NCI-H1930 (cell line): Measurements from ENCODE around the gene GPATCH2L.

Experiments used
- DNase-seq, 2 experiments: peaks; one replicate each; lab custom pipeline; 2025; lab: John Stamatoyannopoulos, UW

The GPATCH2L gene

DNA sequence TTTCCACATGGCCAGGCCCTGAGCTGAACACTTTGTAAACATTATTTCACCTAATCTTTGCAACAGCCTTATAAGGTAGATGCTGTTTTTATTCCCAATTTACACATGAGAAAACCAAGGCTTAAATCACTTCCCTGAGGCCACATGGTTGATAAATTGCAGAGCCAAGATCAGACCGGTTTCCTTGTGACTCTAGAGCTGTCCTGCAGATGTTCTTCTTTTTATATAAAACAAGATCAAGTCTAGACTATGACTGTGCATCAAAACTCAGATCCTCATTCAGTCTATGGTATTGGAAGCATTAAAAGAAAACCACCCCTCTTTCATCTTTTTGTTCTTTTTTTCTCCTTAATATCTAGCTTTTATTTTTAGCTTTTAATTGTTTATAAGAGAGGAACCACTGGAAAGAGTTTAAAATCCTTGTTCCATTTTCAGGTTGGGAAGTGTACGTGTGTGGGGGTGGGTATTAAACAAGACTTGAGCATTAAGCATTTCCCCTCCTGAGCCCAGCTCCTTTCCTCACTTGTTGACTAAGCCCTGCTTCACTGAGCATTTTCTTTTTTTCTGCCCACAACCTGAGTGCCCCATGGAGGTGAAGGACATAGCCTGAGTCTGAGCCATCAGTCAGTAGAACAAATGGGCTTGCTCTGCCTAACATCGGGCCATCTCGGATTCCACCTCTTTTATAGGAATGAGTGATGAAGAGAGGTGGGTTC lies 45.4 kb downstream of the GPATCH2L start:
- no peak for DNase-seq

DNA sequence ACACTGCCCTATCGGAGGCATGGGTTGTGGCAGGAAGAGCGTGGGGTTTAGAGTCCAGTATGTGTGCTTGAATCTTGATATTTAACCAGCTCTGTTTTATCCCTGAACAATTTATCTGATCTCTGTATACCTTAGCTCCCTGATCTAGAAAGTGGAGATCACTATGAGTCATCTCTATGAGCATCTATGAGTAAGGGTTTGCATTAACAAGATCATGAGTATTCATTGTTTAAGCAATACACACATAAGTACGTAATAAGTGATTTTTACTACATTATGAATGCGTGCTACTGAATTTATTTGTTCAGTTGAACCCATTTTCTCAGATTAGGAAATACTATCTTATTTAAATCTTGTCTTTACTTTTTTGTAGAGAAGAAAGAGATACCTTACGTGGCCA lies 49.4 kb downstream of the GPATCH2L start:
- DNase-seq: no peak

DNA sequence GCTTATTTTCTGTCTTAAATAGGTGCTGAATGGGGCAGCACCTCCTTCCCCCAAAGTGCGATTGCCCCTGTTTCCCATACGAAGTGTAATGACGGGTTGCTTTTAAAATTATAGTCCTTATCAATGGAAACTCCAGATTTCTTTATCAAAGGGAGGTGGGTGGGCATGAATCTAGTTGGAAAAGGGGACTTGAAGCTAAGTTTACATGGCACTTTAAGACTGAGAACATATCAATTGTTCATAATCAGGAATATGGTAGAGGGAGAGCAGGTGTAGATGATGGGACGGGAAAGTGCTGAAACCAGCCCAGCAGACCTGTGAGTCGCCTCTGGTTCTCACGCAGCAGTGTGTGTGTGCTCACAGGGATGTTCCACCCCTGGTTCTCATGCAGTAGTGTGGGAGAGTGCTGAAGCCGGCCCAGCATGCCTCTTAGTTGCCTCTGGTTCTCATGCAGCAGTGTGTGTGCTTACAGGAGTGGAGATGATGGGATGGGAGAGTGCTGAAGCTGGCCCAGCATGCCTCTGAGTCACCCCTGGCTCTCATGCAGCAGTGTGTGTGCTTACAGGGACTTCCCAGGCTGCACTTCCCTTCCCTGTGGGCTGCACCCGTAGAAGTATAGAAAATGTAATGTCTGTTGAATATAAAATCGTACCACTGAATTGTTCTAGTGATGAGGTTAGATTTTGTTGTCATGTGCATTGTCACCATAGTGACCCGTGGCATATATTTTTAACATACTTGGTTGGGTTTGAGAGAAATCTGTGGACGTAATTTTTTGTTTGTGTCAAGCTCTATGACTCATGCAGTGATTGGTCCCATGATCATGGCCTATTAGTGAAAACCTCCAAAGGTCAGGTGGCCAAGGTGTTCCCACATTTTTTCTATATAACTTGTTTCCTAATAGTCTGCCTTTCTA lies 51.6 kb downstream of the GPATCH2L start:
- DNase-seq: no peak

DNA sequence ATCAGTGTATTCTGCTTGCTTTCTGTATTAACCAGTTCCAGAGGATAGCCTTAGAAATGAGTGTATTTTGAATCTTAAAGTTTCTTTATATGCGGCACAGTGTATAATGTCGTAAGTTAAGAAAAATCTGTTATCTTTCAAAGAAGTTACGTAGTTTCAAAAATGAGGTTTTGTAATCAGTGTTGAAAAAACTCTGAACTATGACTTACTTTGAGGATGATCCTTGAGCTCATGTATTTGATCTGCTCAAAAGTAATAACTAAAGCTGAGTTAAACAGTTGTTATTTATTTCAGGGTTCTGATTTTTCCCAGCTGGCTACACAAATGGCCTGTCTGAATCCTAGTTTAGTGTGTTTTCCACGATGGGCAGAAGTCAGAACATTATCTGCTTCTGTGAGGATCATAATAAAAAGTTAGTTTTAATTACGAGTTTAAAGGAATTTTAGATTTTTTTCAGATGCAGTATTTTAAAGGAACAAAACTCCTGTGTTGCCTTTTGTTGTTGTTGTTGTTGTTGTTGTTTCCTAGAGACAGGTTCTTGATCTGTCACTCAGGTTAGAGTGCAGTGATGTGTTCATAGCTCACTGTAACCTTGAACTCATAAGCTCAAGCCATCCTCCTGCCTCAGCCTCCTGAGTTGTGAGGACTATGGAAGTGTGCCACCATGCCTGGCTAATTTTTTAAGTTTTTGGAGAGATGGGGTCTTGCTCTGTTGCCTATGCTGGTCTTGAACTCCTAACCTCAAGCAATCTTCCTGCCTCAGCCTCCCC lies 52.9 kb downstream of the GPATCH2L start:
- DNase-seq: no peak

DNA sequence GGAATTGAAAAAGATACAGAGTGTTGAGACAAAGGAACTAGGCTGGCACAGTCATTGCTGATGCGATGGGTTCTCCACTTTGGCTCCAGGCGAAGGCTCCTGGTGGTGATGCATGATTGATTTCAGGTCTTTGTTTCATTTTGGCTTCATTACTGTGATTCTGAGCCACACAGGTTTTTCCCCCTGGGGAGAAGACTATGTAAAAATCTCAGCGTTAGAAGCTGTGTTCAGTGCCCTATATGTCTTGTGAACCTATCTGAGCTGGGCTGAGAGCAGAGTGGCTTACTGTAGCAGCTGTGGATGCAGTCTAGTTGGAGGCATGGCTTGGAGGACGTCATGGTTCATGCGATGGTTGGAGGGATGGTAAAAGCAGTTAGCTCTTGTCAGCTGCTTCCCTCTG lies 54.0 kb downstream of the GPATCH2L start:
- no peak for DNase-seq

DNA sequence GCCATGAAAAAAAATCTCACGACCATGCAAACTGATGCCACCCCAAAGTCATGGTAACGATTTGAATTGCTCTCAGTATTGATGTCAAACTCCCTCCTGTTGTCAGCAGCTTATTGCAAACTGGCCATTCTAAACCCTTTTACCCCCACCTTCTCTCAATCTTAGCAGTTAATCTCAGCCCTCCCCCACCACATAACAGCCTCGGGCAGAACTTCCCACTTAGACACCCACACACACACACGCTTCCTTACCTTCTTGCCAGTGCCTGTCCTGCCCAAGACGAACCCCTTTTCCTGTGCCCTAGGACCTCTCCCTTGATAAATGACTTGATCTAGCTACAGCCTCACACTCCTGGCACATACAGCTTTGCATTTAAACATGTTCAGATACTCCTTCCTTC lies 56.6 kb downstream of the GPATCH2L start:
- no peak for DNase-seq

DNA sequence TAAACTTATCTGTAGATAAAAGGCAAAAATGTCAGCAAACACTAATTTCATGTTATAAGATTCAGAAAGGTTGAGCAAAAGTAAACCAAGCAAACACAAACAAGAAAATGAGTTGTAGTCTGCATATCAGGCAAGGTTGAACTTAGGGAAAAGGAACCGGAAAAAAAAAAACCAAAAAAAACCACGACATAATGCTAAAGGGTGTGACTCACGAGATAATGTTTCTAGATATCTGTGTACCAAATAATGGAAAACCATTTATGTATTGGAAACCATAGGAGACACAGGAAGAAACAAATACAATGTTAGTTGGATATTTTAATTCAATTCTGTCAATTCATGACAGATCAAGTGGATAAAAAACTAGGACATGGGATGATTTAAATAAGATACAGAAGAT lies 60.5 kb downstream of the GPATCH2L start:
- no peak for DNase-seq

DNA sequence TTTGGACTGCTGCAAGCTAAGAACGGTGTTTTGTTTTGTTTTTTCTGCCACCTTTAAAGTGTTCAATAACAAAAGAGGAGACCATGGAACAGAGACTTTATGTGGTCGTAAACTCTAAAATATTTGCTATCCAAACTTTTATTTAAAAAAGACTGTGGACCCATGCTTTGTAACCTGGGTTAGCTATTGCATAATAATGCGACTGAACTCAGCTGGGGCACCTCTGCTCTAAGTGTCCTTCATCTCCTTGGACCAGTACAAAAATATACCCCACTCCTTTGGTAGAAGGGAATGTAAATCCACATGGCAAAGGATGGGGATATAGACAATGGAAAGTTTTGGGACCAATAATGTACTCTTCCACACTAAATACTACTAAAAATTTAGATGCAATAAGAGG lies 65.5 kb downstream of the GPATCH2L start:
- no peak for DNase-seq

DNA sequence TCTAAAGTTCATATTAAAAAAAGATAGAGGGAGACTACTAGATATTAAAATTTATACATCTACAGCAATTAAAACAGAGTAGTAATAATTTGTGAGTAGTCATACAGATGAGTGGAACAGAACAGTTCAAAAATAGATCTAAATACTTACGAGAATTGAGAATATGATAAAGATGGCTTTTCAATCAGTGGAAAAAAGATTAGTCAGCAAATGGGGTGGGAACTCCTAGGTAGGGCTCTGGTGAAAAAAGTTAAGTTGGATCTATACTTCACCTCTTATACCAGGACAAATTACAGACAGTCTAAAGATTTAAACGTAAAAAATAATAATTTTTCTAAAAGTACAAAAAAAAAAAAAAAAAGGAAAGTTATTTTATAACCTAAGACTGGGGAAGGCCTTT lies 66.9 kb downstream of the GPATCH2L start:
- DNase-seq: no peak

DNA sequence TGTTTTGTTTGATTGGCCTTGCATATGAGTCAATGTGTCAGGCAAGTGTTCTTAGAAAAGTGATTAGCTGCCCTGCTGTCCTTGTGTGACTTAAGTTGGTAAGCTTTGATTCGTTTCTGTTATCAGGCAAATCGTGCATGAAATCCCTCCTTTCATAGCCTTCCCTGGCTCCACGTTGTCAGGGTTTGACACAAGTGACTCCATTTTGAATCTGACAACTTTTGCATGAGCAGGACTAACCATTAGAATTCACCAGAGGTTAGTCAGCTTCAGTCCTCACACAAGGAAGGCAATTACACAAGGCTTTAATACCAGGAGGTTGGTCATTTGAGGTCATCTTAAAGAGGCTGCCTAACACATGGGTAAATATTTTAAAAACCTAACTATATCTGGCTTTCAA lies 68.2 kb downstream of the GPATCH2L start:
- no peak for DNase-seq

DNA sequence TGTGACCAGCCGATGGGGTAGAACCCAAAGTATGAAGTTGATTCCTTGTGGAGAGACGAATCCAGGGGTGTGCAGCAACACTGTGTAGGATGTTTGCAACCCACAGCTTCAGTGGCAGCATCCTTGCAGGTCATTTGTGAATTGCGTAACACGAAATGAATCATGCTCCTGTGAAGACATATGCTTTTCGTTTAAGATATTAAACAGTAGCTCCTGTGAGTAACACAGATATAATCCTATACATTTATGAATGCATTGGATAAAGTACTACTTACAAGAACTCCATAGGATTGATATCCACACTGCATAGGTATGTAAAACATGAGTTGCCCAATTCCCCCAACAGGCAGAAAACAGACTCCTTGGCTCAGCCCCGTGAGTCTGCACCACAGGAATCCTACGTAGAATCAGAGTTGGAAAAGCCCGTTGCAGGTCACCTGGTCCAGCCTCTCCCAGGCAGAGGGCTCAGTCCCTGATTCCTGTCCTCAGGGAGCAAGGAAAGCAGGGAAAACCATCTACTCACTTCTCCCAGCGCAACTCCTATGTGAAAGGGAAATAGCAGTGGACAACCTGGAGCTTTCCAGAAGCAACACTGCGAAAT lies 75.8 kb downstream of the GPATCH2L start:
- no peak for DNase-seq

DNA sequence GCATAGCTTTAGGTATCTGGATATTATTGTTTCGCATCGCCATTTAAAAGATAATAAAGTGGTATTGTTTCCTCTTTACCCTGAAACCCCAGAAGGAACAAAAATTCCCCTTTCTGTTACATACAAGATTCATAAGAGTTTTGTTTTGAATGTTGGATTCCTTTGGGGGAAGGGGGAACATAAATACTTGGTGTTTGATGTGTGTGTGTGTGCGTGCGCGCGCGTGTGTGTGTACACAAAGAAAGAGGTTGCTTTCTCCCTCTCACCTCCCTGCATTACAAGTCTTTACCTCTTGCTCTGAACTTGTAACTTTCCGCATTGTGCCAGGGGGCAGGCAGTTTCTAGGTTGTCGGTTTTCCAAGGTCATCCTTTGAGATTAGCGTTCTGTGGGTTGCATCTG lies 76.4 kb downstream of the GPATCH2L start:
- no peak for DNase-seq

DNA sequence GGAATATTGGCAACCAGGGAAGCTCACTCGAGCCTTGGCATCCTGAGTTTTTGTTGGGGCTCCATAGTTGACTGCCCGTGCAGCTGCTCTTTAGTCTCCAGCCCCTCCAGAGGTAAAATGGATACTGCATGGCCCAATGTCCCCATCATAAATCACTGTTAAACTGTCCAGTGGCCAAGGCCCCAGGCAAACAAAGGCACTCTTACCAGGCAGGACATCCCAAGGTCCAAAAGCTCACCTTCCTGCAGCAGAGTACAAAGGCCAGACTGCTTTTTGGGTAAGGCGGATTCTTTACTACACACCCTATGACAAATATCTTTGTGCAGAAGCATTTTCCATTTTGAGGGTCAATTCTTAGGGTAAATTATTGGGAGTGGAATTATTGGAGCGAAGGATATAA lies 81.1 kb downstream of the GPATCH2L start:
- no peak for DNase-seq

DNA sequence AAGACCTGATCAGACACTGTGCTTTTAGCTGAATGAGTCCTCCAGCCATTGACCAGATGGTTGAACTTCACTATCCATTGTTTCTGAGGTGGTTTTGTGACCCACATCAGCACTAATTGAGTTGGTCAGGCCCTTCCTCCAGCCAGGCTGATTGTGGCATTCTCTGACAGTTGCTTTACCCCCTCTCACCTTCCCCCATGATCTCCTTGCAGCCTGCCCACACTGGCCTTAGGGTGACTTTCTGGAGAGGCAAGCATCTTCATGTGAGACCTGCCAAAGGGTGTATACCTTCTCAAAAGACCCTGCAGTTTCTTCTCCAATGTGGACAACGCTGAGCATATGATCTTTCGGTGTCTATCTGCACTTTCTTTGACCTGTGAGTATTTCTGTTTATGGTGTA lies 83.9 kb downstream of the GPATCH2L start:
- DNase-seq: no peak

DNA sequence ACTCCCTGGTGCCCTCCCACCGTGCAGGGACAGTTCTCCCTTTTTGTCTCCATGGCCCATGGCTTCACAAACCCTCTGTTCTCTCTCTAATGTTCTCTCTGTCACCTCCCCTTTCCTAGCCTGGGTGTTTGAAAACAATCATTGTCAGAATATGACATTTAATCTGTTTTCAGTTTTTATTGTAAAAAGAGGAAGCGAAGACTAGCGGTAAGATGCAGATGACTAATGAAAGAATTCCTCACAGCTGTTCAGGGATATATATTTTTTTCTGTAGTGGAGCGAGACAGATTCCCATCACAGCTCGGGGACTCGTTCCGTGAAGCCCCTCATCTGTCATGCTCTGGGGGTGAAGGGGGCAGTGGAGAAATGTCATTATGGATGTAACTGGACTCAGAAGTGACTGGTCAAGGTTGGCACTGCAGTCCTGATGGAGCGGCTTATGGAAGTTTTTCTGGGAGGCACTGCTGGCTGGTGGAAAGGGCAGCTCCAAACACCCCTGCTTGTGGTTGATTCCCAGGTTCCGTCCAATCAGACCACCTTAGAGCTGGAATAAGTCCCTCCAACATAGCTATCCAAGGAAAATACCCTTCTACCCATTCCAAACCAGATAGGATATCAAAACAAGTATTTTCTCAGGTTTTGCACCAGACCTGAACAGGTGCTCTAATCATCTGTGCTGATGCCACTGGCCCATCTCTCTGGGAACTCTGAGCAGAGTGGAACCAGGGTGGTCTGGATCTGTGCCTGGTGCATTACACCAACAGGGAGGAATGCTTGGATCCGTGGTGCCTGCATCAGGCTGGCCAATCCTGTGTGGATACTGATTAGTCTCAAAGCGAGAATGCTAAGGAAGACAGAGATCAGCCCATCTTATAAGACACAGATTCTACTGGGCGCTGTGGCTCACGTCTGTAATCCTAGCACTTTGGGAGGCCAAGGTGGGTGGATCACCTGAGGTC lies 84.7 kb downstream of the GPATCH2L start:
- no peak for DNase-seq

DNA sequence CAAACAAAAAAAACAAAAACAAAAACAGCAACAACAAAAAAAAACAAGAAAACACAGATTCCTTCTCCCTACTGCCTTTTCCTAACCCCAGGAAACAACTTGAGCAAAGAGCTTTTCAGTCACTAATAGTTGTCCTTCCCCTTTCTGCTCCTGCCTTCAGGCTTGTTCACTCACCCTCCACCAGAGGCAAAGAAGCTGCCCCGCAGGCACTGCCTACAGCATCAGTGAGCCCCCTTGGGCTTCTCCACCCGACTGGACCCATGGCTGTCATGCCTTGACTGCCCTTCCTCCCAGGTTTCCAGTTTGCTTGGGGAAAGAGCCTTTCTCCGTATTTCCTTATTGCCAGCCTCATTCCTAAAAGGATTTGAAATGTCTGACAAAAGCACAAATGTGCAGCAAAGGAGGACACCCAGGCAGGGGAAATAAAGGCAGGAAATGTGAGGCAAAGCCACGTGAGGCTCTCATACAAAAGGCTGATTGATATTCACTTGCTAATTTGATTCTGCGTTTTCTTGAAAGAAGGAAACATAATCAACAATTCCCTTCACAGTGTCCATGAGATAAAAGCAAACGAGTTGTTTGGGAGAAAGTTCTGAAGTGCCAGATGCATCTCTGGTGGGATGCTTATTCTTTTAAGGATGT lies 85.7 kb downstream of the GPATCH2L start:
- no peak for DNase-seq

DNA sequence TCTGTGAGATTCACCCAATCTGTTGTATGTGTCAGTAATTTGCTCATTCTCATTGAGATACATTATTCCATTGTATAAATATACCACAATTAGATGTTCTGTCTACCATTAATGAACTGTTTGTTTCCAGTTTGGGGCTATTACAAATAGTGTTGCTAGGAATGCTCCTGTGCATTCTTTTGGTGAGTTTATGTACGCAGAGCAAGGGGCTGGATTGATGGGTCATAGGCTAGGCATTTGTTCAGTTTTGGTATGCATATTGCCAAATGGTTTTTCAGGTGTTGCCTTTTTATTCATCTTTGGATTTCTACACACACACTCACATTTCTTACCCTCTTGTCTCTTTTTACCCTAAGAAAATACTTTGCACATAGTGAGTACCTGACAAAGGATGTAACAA lies 93.4 kb downstream of the GPATCH2L start:
- DNase-seq: no peak

DNA sequence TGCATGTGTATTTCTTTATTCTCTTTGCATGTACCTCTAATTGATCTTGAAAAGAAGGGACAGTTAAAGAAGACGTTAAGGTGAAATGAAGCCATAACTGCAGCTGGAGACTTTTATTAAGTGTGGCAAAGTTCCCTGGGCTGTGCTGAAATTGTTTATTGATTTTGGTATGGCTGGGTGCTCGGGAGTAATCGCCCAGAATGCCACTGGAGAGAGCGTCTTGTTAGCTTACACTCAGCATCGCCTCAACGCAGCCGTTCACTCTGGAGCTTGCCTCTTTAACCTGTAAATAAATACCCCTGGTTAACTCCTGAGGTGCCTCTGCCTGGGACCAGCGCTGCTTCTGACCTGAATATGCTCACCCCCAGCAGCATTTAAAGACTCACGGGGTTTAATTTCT lies 98.6 kb downstream of the GPATCH2L start:
- DNase-seq: no peak

DNA sequence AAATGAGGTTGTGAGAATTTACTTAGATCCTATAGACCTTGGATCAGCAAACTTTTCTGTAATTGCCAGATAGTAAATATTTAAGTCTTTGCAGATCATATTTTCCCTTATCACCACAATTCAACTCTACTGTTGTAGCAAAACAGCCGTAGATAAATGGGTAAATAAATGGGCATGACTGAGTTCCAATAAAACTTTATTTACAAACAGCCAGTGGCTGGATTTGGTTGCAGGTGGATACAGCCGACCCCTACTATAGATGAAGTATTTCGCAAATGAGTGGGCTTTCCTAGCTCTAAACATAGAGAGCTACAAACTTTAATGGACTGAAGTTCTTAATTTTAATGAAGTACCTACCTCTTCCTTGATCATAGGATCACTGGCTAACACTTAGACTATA lies 100.7 kb downstream of the GPATCH2L start:
- no peak for DNase-seq

DNA sequence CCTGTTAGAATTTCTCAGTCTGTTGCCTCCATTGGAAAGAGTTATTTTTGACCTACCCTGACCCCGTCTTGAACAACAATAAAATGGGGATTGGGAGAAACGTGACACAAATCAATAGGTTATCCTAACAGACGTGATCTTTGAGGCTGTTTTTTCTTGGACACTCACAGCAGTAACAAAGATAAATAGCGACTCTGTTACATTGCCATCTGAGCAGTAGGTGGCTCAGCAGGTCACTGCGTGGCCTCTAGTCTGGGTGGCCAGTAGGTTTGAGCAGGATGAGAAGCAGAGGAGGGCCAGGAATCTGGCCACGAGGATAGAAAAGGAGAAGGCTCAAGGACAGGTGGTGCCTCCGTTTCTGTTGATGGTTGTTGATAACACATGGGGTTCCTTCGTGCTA lies 101.4 kb downstream of the GPATCH2L start:
- DNase-seq: no peak

DNA sequence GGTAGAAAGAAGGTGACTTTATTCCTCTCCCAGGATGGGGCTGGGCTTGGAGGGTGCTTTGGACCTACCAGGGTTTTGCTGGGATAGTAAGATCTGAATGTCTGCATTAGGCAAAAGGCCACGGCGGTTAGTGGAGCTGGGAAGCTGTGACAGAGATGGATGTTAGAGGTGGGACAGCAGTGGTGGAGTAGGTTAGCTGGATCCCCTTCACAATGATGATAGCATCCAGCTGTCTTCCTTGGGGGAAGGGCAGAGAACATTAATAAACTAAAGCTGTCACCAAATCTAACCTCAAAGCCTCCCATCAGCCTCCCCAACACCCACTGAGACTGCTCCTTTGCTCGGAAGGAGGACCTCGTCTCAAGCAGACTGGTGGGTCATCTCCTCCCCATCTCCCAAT lies 104.8 kb downstream of the GPATCH2L start:
- DNase-seq: no peak
